HG03280 (cell line): ENCODE measurements around the gene MIAT.

ENCODE experiments used
- ATAC-seq: cut with Tn5 transposase; IDR thresholded peaks from one replicate; pipeline ENCODE4 v1.9.1; 2021; ENCODE audit warnings: mild to moderate bottlenecking, moderate library complexity; ENCODE audit not compliant: unreplicated experiment

Gene MIAT

DNA sequence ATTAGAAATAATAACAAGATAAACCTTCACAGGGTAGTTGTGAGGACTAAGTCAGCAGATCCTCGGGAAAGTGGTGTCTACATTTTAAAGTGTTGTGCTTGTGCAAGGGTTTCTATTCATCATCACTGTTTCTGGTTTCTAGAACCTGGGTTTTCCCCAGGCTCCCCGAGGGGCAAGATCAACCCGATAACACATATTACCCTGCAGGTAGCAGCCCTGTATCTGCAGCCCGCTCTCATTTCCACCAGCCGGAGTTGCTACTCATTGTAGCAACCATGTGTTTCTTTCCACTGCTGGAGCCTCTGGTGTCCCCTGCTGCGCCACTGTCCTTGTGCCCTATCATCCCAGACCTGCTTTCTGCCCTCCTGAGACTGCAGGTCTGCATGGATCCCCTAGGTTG, 67.0 kb downstream of the MIAT start:
- no peak for ATAC-seq

DNA sequence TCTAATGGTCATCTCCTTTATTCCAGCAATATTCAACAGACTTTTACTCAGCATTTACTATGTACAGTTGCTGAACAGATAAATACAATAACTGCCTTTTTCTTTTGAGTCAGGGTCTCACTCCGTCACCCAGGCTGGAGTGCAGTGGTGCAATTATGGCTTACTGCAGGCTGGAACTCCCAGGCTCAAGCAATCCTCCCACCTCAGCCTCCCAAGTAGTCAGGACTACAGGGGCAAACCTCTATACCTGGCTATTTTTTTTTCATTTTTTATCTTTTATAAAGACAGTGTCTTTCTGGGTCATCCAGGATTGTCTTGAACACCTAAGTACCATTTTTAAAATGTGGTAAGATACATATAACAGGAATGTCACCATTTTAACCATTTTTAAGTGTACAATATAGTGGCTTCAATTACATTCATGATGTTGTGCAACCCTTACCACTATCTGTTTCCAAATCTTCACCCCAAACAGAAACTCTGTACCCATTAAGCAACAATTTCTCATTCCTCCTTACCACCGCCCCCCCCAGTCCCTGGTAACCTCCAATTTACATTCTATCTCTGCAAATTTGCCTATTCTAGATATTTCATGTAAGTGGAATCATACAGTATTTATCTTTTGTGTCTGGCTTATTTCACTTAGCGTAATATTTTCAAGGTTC, 67.8 kb downstream of the MIAT start:
- ATAC-seq = no peak
